ENCODE data around the gene PDE7B.

Gene PDE7B

DNA sequence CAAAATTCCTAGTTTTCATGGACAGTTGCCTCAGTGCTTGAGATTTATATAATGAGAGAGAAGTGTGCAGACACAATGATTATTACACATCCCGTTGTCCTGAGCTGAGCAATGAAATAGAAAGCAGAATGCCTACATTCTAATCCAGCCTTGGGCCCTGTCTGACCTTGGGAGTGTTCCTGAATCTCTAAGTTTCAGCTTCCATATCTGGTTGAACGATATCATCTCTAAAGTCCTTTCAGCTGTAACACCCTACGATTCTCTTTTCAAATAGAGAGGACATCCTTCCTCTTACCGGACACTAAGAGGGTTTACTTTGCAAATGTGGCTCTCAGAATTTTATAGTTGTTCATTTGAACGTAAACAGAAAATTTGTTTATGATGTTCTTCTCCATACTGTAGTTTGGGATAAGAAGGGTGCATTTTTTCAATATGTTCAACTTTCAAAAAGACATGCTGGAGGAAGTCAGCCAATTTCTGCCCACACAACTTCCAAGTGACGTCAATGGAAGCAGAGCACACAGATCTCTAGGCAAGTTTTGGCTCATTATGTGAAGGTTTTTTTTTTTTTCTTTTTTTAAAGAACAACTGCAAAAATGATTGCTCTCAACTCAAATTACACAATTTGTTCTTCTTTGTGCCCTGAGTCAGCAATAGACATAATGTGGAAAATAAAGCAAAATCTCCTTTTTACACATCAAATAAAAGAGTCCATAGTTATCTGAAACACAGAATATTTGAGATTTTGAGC, 50.4 kb downstream of the PDE7B start:
- H3K36me3 ChIP-seq (replicated peaks) = no peaks in the 10 kb centered on the region
- H3K27me3 ChIP-seq (replicated peaks) = no peaks in the 10 kb centered on the region
- TF ChIP-seq, protein P1, sequence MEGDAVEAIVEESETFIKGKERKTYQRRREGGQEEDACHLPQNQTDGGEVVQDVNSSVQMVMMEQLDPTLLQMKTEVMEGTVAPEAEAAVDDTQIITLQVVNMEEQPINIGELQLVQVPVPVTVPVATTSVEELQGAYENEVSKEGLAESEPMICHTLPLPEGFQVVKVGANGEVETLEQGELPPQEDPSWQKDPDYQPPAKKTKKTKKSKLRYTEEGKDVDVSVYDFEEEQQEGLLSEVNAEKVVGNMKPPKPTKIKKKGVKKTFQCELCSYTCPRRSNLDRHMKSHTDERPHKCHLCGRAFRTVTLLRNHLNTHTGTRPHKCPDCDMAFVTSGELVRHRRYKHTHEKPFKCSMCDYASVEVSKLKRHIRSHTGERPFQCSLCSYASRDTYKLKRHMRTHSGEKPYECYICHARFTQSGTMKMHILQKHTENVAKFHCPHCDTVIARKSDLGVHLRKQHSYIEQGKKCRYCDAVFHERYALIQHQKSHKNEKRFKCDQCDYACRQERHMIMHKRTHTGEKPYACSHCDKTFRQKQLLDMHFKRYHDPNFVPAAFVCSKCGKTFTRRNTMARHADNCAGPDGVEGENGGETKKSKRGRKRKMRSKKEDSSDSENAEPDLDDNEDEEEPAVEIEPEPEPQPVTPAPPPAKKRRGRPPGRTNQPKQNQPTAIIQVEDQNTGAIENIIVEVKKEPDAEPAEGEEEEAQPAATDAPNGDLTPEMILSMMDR (IDR thresholded peaks at IDR 0.05; ENCODE audit: low read depth, low read length, missing control alignments) = no peak
- in situ Hi-C loops (cut with HindIII; ENCODE audit: low pct_ligation_motif_present, low sequenced_read_pairs) = no loop called here
- DNase-seq = peak; percentile 79
- H3K4me3 ChIP-seq (ENCODE audit: low read depth, low read length) = no peak overlapping the region
- H3K27ac ChIP-seq = peak overlapping the region; percentile 59

DNA sequence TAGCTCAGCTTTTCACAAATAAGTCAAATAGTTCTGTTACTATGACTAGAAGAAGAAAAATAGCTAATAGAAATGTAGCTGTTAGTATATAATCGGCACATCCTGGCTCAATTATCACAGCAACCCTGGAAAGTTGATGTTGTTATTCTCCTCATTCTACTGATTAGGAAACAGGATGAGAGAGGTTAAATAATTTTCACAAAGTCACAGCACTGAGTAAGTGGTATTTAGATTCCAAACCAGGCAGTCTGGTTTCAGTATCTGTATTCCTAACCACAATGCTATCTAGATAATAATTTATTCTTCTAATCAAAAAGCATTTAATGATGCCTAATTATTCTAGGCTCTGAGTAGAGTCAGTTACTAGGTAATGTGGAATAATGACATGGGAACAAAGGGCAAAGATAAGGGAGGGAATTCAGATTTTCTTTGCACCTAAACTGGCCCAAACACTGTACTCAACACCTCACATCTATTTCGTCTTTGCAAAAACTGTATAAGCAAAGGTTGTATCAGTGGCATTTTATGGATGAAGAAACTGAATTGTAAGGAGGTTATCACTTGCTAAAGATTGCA, 51.3 kb downstream of the PDE7B start:
- no peak for DNase-seq
- Histone ChIP-seq H3K4me3 (ENCODE audit: low read depth, low read length) (no peak overlapping the region), H3K36me3 (replicated peaks) (no peaks in the 10 kb centered on the region), H3K27me3 (replicated peaks) (no peaks in the 10 kb centered on the region), H3K27ac (peak overlapping the region; percentile 16)
- TF ChIP-seq, protein P1 (IDR thresholded peaks at IDR 0.05; ENCODE audit: low read depth, low read length, missing control alignments) = no peak
- in situ Hi-C loops (cut with HindIII; ENCODE audit: low pct_ligation_motif_present, low sequenced_read_pairs) = no loop called here

DNA sequence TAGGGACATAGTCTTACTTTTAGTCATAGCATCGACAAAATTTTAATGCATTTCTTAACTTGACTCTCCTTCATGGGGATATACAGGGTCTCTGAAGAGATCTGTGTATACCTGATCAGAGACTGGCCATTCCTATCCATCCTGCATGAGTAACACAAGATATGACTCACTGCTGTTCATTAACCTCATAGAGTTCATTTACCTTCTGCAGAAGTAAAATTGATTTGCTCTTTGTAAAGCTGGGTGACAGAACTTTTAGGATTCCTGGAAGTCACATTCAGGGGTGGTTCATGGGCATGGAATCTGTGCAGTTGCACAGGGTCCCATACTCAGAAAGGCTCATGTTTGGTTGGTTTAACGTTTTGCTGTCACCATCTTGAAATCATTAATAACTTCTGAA, 53.2 kb downstream of the PDE7B start:
- DNase-seq = no peak
- Histone ChIP-seq H3K4me3 (ENCODE audit: low read depth, low read length) (no peak overlapping the region), H3K36me3 (replicated peaks) (no peaks in the 10 kb centered on the region), H3K27me3 (replicated peaks) (no peaks in the 10 kb centered on the region), H3K27ac (no peak overlapping the region)
- TF ChIP-seq, protein P1 (IDR thresholded peaks at IDR 0.05; ENCODE audit: low read depth, low read length, missing control alignments) = no peak
- in situ Hi-C loops (cut with HindIII; ENCODE audit: low pct_ligation_motif_present, low sequenced_read_pairs) = no loop called here

DNA sequence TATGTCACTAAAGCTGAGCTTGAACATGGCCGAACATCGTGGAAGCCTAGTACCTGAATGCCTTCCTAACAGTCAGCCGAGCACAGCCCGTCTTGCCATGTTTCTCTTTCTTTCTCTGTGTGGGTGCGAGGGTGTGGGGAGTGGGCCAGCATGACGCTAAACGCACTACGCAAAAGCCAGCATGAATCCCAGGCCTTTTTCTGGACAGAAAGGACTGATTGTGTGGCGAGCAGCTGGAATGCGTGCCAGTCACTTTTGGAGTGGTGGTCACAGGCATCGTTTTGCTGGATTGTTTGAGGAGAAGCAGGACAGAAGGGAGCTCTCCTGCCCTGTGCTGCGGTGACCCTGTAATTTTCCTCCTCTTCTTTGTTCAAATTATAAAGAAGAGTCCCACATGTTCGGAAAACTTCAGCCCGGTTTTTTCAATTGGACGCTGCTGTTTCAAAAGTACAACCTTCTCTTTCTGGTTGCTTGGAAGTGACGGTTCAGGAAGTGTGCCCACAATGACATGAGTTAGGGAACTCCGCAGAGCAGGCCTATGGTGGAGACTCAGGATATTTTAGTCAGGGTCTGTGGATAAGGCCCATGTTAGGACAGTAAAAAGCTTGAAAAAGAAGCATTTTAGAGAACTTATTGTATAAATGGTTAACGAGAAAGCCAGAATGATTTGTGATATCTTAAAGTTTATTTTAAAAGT, 54.3 kb downstream of the PDE7B start:
- TF ChIP-seq, protein P1 (IDR thresholded peaks at IDR 0.05; ENCODE audit: low read depth, low read length, missing control alignments) = no peak
- no peaks in the 10 kb centered on the region for H3K36me3 ChIP-seq (replicated peaks)
- no peak overlapping the region for H3K27ac ChIP-seq
- no peak overlapping the region for H3K4me3 ChIP-seq (ENCODE audit: low read depth, low read length)
- no peak for DNase-seq
- in situ Hi-C loops (cut with HindIII; ENCODE audit: low pct_ligation_motif_present, low sequenced_read_pairs) = no loop called here
- H3K27me3 ChIP-seq (replicated peaks) = no peaks in the 10 kb centered on the region

DNA sequence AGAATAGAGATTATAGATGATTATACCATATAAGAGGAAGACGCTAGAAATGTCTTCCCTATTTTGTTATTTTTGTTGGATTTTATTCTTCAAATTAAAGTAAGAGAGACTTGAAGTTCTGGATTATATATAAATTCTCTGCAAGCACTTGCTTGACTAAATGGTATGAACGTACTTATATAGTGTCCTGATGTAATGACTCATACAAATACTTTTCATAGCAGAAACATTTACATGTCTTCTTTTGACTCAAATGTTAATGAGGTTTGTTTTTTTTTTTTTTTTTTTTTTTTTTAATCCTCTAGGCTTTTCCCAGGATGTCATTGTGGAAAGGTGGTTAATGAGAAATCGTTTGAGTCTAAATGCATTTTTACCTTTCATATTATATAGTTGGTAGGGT, 55.0 kb downstream of the PDE7B start:
- TF ChIP-seq, protein P1 (IDR thresholded peaks at IDR 0.05; ENCODE audit: low read depth, low read length, missing control alignments) = no peak
- in situ Hi-C loops (cut with HindIII; ENCODE audit: low pct_ligation_motif_present, low sequenced_read_pairs) = no loop called here
- Histone ChIP-seq H3K36me3 (replicated peaks) (no peaks in the 10 kb centered on the region), H3K27ac (no peak overlapping the region), H3K4me3 (ENCODE audit: low read depth, low read length) (no peak overlapping the region), H3K27me3 (replicated peaks) (no peaks in the 10 kb centered on the region)
- no peak for DNase-seq

All from brain microvascular endothelial cell (primary cell).